HEK293T (cell line): Measurements from ENCODE around the gene FAM47E.
"Not testable (repeated sequence)": the region's sequence is repeated elsewhere in the genome, so short reads cannot be mapped to it uniquely, and the experiment has no call there.

Experiments used
- CTCF ChIA-PET: fragments of 350-600 bp; formaldehyde crosslinking; extraction: SDS; loops from one replicate; lab custom pipeline; 2021; ENCODE audit warnings: antibody characterized with exemption, inconsistent platforms; lab: Yijun Ruan, JAX
- POLR2A ChIA-PET: fragments of 350-600 bp; formaldehyde crosslinking; extraction: SDS; loops from one replicate; lab custom pipeline; 2020; ENCODE audit warnings: antibody characterized with exemption, inconsistent platforms; lab: Yijun Ruan, JAX
- DNase-seq: peaks from one replicate; pipeline ENCODE4 v3.0.0; 2012; ENCODE audit warnings: mixed read lengths; ENCODE audit errors: extremely low spot score
- ARNT ChIP-seq: fragments of 450-650 bp; IDR thresholded peaks from 2 replicates; pipeline ENCODE4 v1.6.1; 2017; ENCODE audit warnings: mild to moderate bottlenecking
- BHLHE40 ChIP-seq: fragments of 450-650 bp; IDR thresholded peaks from 2 replicates; pipeline ENCODE4 v1.6.1; 2016; ENCODE audit warnings: mild to moderate bottlenecking, moderate library complexity, borderline replicate concordance
- CTBP1 ChIP-seq: fragments of 450-650 bp; IDR thresholded peaks from 2 replicates; pipeline ENCODE4 v1.6.1; 2016; ENCODE audit warnings: borderline replicate concordance
- ELF4 ChIP-seq: fragments of 450-650 bp; IDR thresholded peaks from 2 replicates; pipeline ENCODE4 v1.6.1; 2017; ENCODE audit warnings: antibody characterized with exemption
- FOXA1 ChIP-seq: fragments of 450-650 bp; IDR thresholded peaks from 2 replicates; pipeline ENCODE4 v1.6.1; 2016; ENCODE audit warnings: mild to moderate bottlenecking
- FOXK2 ChIP-seq: fragments of 450-650 bp; IDR thresholded peaks from 2 replicates; pipeline ENCODE4 v1.6.1; 2016; ENCODE audit warnings: mild to moderate bottlenecking
- FOXM1 ChIP-seq: fragments of 450-650 bp; IDR thresholded peaks from 2 replicates; pipeline ENCODE4 v1.6.1; 2017; ENCODE audit warnings: mild to moderate bottlenecking, borderline replicate concordance
- HDGF ChIP-seq: fragments of 450-650 bp; IDR thresholded peaks from 2 replicates; pipeline ENCODE4 v1.6.1; 2017; ENCODE audit warnings: antibody characterized with exemption, borderline replicate concordance
- L3MBTL2 ChIP-seq: fragments of 450-650 bp; conservative IDR thresholded peaks from 2 replicates; pipeline ENCODE4 v1.6.1; 2016; ENCODE audit warnings: mild to moderate bottlenecking
- LEF1 ChIP-seq: fragments of 450-650 bp; IDR thresholded peaks from 2 replicates; pipeline ENCODE4 v1.6.1; 2017; ENCODE audit warnings: mild to moderate bottlenecking, borderline replicate concordance
- NFRKB ChIP-seq: fragments of 450-650 bp; IDR thresholded peaks from 2 replicates; pipeline ENCODE4 v1.6.1; 2016; ENCODE audit warnings: mild to moderate bottlenecking, moderate library complexity
- PKNOX1 ChIP-seq: fragments of 450-650 bp; IDR thresholded peaks from 2 replicates; pipeline ENCODE4 v1.6.1; 2016
- SP1 ChIP-seq: fragments of 450-650 bp; IDR thresholded peaks from 2 replicates; pipeline ENCODE4 v1.6.1; 2017
- SUZ12 ChIP-seq: fragments of 450-650 bp; IDR thresholded peaks from 2 replicates; pipeline ENCODE4 v1.6.1; 2016; ENCODE audit warnings: mild to moderate bottlenecking
- TARDBP ChIP-seq: fragments of 450-650 bp; IDR thresholded peaks from 2 replicates; pipeline ENCODE4 v1.6.1; 2016
- ZNF384 ChIP-seq: fragments of 450-650 bp; IDR thresholded peaks from 2 replicates; pipeline ENCODE4 v1.6.1; 2016

FAM47E gene

GRCh38 chr4:76238236-76238635 is 13.3 kb upstream of the FAM47E start:
- TF ChIP-seq L3MBTL2: no peak
- no peak for TF ChIP-seq ZNF384
- no peak for TF ChIP-seq SP1
- ChIA-PET CTCF (no interaction called here), POLR2A (no interaction called here)
- DNase-seq: no peak

GRCh38 chr4:76238701-76239100 is 12.8 kb upstream of the FAM47E start:
- DNase-seq: no peak
- ChIA-PET CTCF (no interaction called here), POLR2A (no interaction called here)
- TF ChIP-seq LEF1: no peak
- no peak for TF ChIP-seq FOXM1
- TF ChIP-seq FOXA1: no peak
- TF ChIP-seq ZNF384: no peak
- TF ChIP-seq ARNT: no peak
- no peak for TF ChIP-seq BHLHE40
- TF ChIP-seq FOXK2: no peak
- no peak for TF ChIP-seq NFRKB
- TF ChIP-seq HDGF: no peak

GRCh38 chr4:76240236-76240635 is 11.3 kb upstream of the FAM47E start:
- DNase-seq: no peak
- TF ChIP-seq TARDBP: no peak
- TF ChIP-seq LEF1: no peak
- no peak for TF ChIP-seq SUZ12
- TF ChIP-seq L3MBTL2: no peak
- TF ChIP-seq ELF4: no peak
- TF ChIP-seq BHLHE40: no peak
- ChIA-PET POLR2A (no interaction called here), CTCF (no interaction called here)

- CTCF ChIA-PET, POLR2A ChIA-PET, DNase-seq: not testable (repeated sequence)
Measured at GRCh38 chr4:76243877-76244276, 7.6 kb upstream of the FAM47E start.

- TF ChIP-seq FOXM1 (no peak), FOXK2 (no peak), ARNT (no peak), SUZ12 (no peak), NFRKB (no peak), CTBP1 (no peak), L3MBTL2 (no peak), TARDBP (no peak), HDGF (no peak), ZNF384 (no peak), FOXA1 (no peak), LEF1 (no peak), ELF4 (no peak), SP1 (no peak), BHLHE40 (no peak), PKNOX1 (no peak)
- ChIA-PET CTCF (interaction anchor here (0.6 to 1.7 kb wide), 2 partner anchors 66 to 126 kb away, joined by 3 to 4 read pairs; no protein-coding TSS in a partner anchor), POLR2A (no interaction called here)
- no peak for DNase-seq
Measured at GRCh38 chr4:76246025-76246424, 5.5 kb upstream of the FAM47E start.

- no peak for DNase-seq
- TF ChIP-seq SUZ12 (no peak), FOXK2 (no peak), NFRKB (no peak), CTBP1 (no peak)
- CTCF ChIA-PET: interaction anchor here (1.7 kb wide), 1 partner anchor 67 kb away, joined by 4 read pairs; no protein-coding TSS in a partner anchor
- POLR2A ChIA-PET: no interaction called here
Measured at GRCh38 chr4:76246852-76247251, 4.7 kb upstream of the FAM47E start.

- no peak for DNase-seq
- TF ChIP-seq TARDBP (no peak), FOXK2 (no peak), FOXM1 (no peak), ARNT (no peak), HDGF (no peak), ELF4 (no peak), CTBP1 (no peak), SUZ12 (no peak)
- ChIA-PET POLR2A (no interaction called here), CTCF (interaction anchor here (0.6 to 0.8 kb wide), 3 partner anchors 56 to 167 kb away, joined by 3 read pairs; partner anchors contain the start of gene STBD1)
Measured at GRCh38 chr4:76250962-76251361, 559 bp upstream of the FAM47E start.

- TF ChIP-seq SP1: no peak
- TF ChIP-seq NFRKB: no peak
- TF ChIP-seq FOXM1: no peak
- no peak for TF ChIP-seq ARNT
- DNase-seq: no peak
- ChIA-PET CTCF (no interaction called here), POLR2A (no interaction called here)
Measured at GRCh38 chr4:76252271-76252653, 741 bp downstream of the FAM47E start.

GRCh38 chr4:76253511-76253910 is 2.0 kb downstream of the FAM47E start:
- no peak for TF ChIP-seq SUZ12
- TF ChIP-seq FOXK2: no peak
- no peak for TF ChIP-seq HDGF
- TF ChIP-seq L3MBTL2: no peak
- TF ChIP-seq CTBP1: no peak
- TF ChIP-seq ELF4: no peak
- no peak for TF ChIP-seq FOXA1
- no peak for TF ChIP-seq TARDBP
- no peak for TF ChIP-seq ARNT
- ChIA-PET POLR2A (interaction anchor here (1.0 to 1.1 kb wide), 2 partner anchors 40 to 54 kb away, joined by 3 to 4 read pairs; partner anchors contain the start of gene SCARB2), CTCF (interaction anchor here (0.9 to 1.6 kb wide), 2 partner anchors 75 to 124 kb away, joined by 3 to 4 read pairs; no protein-coding TSS in a partner anchor)
- no peak for DNase-seq
